ENCODE measurements around the gene HELZ. TPM values are rescaled to one million over a fixed set of nuclear protein-coding genes. Genes with fewer than 3 reads are reported as not detected.
"Not testable (repeated sequence)": the region's sequence is repeated elsewhere in the genome, so short reads cannot be mapped to it uniquely, and the experiment has no call there.

HELZ gene
- total RNA-seq, 1 donor from 2014 or later: 74.7 TPM

DNA sequence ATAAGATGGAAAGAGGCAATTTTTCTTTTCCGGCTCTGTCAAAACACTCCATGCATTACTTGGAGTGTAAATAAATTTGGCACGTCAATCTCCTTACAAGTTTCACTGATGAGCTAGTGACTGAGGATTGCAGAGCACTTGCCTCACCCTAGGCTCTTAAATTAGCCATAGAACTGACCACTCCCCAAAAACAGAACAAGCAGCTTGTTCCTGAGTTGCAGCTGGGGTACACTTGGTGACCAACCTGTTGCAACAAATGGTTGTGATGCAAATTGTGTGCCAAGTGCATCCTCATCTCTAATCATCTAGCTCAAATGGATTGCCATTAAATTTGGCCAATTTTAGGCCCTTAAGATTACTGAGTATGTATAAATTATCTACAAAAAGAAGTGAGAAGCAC lies 133.7 kb downstream of the HELZ start:
- Mint-ChIP-seq H3K4me1 (peaks cover 6% of the 10 kb centered on the region), H3K4me3 (no peak overlapping the region), H3K9me3 (peaks cover 6% of the 10 kb centered on the region), H3K27ac (no peak overlapping the region), H3K27me3 (no peaks in the 10 kb centered on the region), H3K36me3 (ENCODE audit: low read depth) (peaks cover 71% of the 10 kb centered on the region)
- intact Hi-C loops (cut with micrococcal nuclease): no loop called here
- no peak for DNase-seq

DNA sequence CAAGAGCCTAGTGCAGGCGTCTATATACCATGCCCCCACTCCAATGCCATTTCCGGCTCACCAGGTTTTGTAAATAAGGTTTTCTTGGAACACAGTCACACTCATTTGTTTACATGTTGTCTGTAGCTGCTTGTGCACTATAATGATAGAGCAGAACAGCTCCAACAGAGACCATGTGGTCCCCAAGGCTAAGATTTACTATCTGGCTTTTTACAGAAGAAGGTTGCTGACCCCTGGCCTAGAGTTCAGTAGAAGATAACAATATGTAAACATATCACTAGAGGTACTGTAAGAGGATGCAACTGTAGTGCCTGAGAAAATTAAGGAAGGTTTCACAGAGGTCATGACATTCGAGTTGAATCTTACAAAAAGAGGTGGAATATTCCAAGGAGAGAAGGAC lies 134.4 kb downstream of the HELZ start:
- H3K27ac Mint-ChIP-seq: no peak overlapping the region
- intact Hi-C loops (cut with micrococcal nuclease): no loop called here
- peaks cover 7% of the 10 kb centered on the region for H3K4me1 Mint-ChIP-seq
- H3K27me3 Mint-ChIP-seq: no peaks in the 10 kb centered on the region
- H3K9me3 Mint-ChIP-seq: no peaks in the 10 kb centered on the region
- H3K36me3 Mint-ChIP-seq (ENCODE audit: low read depth): peaks cover 67% of the 10 kb centered on the region
- H3K4me3 Mint-ChIP-seq: no peak overlapping the region
- DNase-seq: no peak

DNA sequence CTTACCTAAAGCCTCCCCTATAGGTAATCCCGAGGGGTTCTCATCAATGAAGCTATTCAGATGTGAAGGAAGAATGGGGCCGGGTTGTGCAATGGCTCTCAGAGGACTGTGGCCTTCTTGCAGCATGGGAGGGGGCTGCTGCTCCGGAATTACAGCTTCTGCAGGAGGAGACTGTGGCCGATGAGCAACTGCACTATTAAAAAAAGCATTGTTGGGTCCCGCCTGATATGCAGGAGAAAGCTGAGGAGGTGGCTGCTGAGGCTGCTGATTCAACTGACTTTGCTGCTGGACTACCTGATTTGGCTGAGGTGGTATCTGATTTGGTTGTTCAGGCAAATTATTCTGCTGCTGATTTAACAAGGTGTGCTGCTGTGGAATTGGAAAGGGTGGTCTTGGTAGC lies 135.9 kb downstream of the HELZ start:
- no peaks in the 10 kb centered on the region for H3K9me3 Mint-ChIP-seq
- no peaks in the 10 kb centered on the region for H3K27me3 Mint-ChIP-seq
- intact Hi-C loops (cut with micrococcal nuclease): no loop called here
- H3K36me3 Mint-ChIP-seq (ENCODE audit: low read depth): peaks cover 66% of the 10 kb centered on the region
- peaks cover 8% of the 10 kb centered on the region for H3K4me1 Mint-ChIP-seq
- no peak overlapping the region for H3K4me3 Mint-ChIP-seq
- no peak for DNase-seq
- H3K27ac Mint-ChIP-seq: no peak overlapping the region

GRCh38 chr17:67107811-67108775 lies 136.9 kb downstream of the HELZ start:
- no peak for DNase-seq
- peaks cover 11% of the 10 kb centered on the region for H3K4me1 Mint-ChIP-seq
- H3K27ac Mint-ChIP-seq: no peak overlapping the region
- peaks cover 63% of the 10 kb centered on the region for H3K36me3 Mint-ChIP-seq (ENCODE audit: low read depth)
- no peaks in the 10 kb centered on the region for H3K27me3 Mint-ChIP-seq
- H3K9me3 Mint-ChIP-seq: peaks cover 4% of the 10 kb centered on the region
- H3K4me3 Mint-ChIP-seq: no peak overlapping the region
- intact Hi-C loops (cut with micrococcal nuclease): no loop called here

DNA sequence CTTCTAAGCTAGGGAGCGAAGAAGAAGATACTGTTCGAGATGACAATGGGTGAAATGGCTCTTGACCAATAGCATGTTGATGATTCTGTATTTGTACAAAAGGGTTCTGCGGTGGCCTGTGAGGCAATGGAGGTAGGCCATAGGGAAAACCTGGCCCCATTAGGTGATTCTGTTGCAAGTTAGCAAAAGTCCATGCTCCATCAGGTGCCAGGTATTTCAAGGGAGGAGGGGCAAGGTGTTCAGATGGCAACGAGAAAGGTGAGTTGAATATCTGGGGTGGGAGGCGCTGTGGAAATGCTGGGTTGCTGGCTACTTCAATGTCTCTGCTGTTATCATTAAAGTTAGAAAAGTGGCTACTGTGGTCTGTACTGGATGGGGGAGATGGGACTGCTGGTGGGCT lies 137.8 kb downstream of the HELZ start:
- Mint-ChIP-seq H3K36me3 (ENCODE audit: low read depth) (peaks cover 60% of the 10 kb centered on the region), H3K4me3 (no peak overlapping the region), H3K4me1 (peaks cover 13% of the 10 kb centered on the region), H3K27me3 (no peaks in the 10 kb centered on the region), H3K9me3 (peaks cover 4% of the 10 kb centered on the region), H3K27ac (peak overlapping the region; percentile 31)
- intact Hi-C loops (cut with micrococcal nuclease): no loop called here
- no peak for DNase-seq

- H3K4me1 Mint-ChIP-seq: peaks cover 18% of the 10 kb centered on the region
- H3K36me3 Mint-ChIP-seq (ENCODE audit: low read depth): peaks cover 53% of the 10 kb centered on the region
- intact Hi-C loops (cut with micrococcal nuclease): no loop called here
Observed at GRCh38 chr17:67105213-67105612, 139.8 kb downstream of the HELZ start.

GRCh38 chr17:67104641-67105040 lies 140.4 kb downstream of the HELZ start:
- H3K27ac Mint-ChIP-seq; intact Hi-C loops (cut with micrococcal nuclease); DNase-seq; H3K4me3 Mint-ChIP-seq; H3K27me3 Mint-ChIP-seq; H3K9me3 Mint-ChIP-seq: not testable (repeated sequence)
- Mint-ChIP-seq H3K4me1 (peaks cover 18% of the 10 kb centered on the region), H3K36me3 (ENCODE audit: low read depth) (peaks cover 55% of the 10 kb centered on the region)

More at GRCh38 chr17:67105213-67105612, 139.8 kb downstream of the HELZ start:
- H3K9me3 Mint-ChIP-seq: peaks cover 4% of the 10 kb centered on the region
- no peak overlapping the region for H3K27ac Mint-ChIP-seq
- no peaks in the 10 kb centered on the region for H3K27me3 Mint-ChIP-seq
- no peak overlapping the region for H3K4me3 Mint-ChIP-seq
- no peak for DNase-seq

DNA sequence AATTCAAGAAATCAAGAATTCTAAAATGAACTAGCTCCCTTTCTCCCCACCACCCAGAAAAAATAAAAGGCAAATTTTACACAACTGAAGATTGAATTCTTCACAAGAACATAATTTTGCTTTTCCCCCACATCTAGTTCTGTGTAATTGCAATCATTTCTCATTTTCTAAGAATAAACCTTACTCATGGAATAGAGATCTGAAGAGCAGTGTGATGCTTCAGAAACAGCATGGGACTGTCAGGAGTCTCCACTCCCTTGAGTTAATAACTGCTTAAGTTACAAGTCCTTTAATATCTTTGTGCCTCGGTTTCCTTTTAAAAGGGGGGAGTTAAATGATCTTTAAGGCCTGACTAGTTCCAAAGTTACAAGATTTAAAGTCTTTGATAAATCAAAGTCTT lies 147.0 kb downstream of the HELZ start:
- Mint-ChIP-seq H3K36me3 (ENCODE audit: low read depth) (peaks cover 38% of the 10 kb centered on the region), H3K27ac (no peak overlapping the region), H3K27me3 (no peaks in the 10 kb centered on the region), H3K4me3 (no peak overlapping the region), H3K9me3 (peaks cover 3% of the 10 kb centered on the region), H3K4me1 (peaks cover 24% of the 10 kb centered on the region)
- no peak for DNase-seq
- intact Hi-C loops (cut with micrococcal nuclease): no loop called here

GRCh38 chr17:67096609-67097008 lies 148.4 kb downstream of the HELZ start:
- no peak overlapping the region for H3K27ac Mint-ChIP-seq
- H3K4me1 Mint-ChIP-seq: peaks cover 23% of the 10 kb centered on the region
- peaks cover 3% of the 10 kb centered on the region for H3K9me3 Mint-ChIP-seq
- H3K36me3 Mint-ChIP-seq (ENCODE audit: low read depth): peaks cover 34% of the 10 kb centered on the region
- H3K27me3 Mint-ChIP-seq: no peaks in the 10 kb centered on the region
- no peak overlapping the region for H3K4me3 Mint-ChIP-seq
- no peak for DNase-seq
- intact Hi-C loops (cut with micrococcal nuclease): no loop called here

DNA sequence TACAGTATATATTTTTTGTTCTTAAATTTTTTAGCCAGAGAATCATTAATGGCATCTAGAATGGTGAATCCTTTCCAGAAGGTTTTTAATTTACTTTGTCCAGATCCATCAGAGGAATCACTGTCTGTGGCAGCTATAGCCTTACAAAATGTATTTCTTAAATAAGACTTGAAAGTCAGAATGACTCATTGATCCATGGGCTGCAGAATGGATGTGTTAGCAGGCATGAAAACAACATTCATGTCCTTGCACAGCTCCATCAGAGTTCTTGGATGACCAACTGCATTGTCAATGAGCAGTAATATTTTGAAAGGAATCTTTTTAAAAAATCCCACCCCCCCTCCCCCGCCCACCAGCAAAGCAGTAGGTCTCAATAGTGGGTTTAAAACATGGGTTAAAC lies 149.2 kb downstream of the HELZ start:
- no peak overlapping the region for H3K27ac Mint-ChIP-seq
- H3K27me3 Mint-ChIP-seq: no peaks in the 10 kb centered on the region
- peaks cover 33% of the 10 kb centered on the region for H3K36me3 Mint-ChIP-seq (ENCODE audit: low read depth)

GRCh38 chr17:67095291-67095690 lies 149.7 kb downstream of the HELZ start:
- H3K9me3 Mint-ChIP-seq; H3K27me3 Mint-ChIP-seq; H3K4me3 Mint-ChIP-seq; DNase-seq; H3K27ac Mint-ChIP-seq; intact Hi-C loops (cut with micrococcal nuclease): not testable (repeated sequence)
- peaks cover 34% of the 10 kb centered on the region for H3K36me3 Mint-ChIP-seq (ENCODE audit: low read depth)
- H3K4me1 Mint-ChIP-seq: peaks cover 26% of the 10 kb centered on the region

More for the DNA sequence above, 149.2 kb downstream of the HELZ start:
- DNase-seq: no peak
- peaks cover 23% of the 10 kb centered on the region for H3K4me1 Mint-ChIP-seq
- H3K9me3 Mint-ChIP-seq: peaks cover 3% of the 10 kb centered on the region
- intact Hi-C loops (cut with micrococcal nuclease): no loop called here
- no peak overlapping the region for H3K4me3 Mint-ChIP-seq

- Mint-ChIP-seq H3K4me1 (peaks cover 29% of the 10 kb centered on the region), H3K27me3 (no peaks in the 10 kb centered on the region), H3K4me3 (no peak overlapping the region), H3K9me3 (peaks cover 3% of the 10 kb centered on the region), H3K36me3 (ENCODE audit: low read depth) (peaks cover 37% of the 10 kb centered on the region), H3K27ac (no peak overlapping the region)
- DNase-seq: no peak
- intact Hi-C loops (cut with micrococcal nuclease): no loop called here
Observed at GRCh38 chr17:67093348-67093747, 151.6 kb downstream of the HELZ start.

GRCh38 chr17:67092710-67093109 lies 152.3 kb downstream of the HELZ start:
- DNase-seq; H3K27me3 Mint-ChIP-seq; H3K4me3 Mint-ChIP-seq; intact Hi-C loops (cut with micrococcal nuclease); H3K9me3 Mint-ChIP-seq; H3K27ac Mint-ChIP-seq: not testable (repeated sequence)
- peaks cover 37% of the 10 kb centered on the region for H3K36me3 Mint-ChIP-seq (ENCODE audit: low read depth)
- peaks cover 26% of the 10 kb centered on the region for H3K4me1 Mint-ChIP-seq

DNA sequence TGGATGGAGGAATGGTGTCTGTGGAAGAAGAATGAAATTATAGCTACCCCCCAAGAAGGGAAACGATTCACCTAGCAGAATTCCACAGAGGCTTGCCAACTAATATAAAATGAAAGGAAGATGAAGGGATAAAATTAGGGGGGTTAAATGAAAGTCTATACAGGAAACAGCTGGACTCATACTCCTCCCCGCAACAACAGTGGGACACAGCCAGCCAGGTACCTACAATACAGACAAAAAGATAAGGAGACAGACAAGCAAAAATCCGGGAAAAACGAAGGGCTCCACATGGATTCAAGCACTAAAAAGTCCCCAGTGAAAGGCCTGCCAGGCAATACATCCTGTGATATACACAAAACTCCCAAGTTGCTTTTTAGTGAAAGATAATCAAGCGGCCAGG lies 152.7 kb downstream of the HELZ start:
- H3K9me3 Mint-ChIP-seq: peaks cover 3% of the 10 kb centered on the region
- no peak overlapping the region for H3K27ac Mint-ChIP-seq
- peaks cover 38% of the 10 kb centered on the region for H3K36me3 Mint-ChIP-seq (ENCODE audit: low read depth)
- no peak for DNase-seq
- peaks cover 26% of the 10 kb centered on the region for H3K4me1 Mint-ChIP-seq
- intact Hi-C loops (cut with micrococcal nuclease): no loop called here
- no peaks in the 10 kb centered on the region for H3K27me3 Mint-ChIP-seq
- H3K4me3 Mint-ChIP-seq: no peak overlapping the region
